GM12865 (cell line): ENCODE data around the gene NGEF.

Source experiments
- DNase-seq: peaks from one replicate; pipeline ENCODE4 v3.0.0; 2010; ENCODE audit warnings: low read depth
- H3K4me3 ChIP-seq: 2 replicates; pipeline ENCODE4 v1.5.1; 2011; ENCODE audit warnings: mild to moderate bottlenecking, low read depth, low read length, control low read depth
- TF ChIP-seq, protein P1 (sequence below): IDR thresholded peaks from 2 replicates; pipeline ENCODE4 v1.5.1; 2011; ENCODE audit warnings: low read length, control low read depth, low read depth, inconsistent platforms; ENCODE audit not compliant: insufficient read depth; ENCODE audit errors: missing control alignments

The NGEF gene

DNA sequence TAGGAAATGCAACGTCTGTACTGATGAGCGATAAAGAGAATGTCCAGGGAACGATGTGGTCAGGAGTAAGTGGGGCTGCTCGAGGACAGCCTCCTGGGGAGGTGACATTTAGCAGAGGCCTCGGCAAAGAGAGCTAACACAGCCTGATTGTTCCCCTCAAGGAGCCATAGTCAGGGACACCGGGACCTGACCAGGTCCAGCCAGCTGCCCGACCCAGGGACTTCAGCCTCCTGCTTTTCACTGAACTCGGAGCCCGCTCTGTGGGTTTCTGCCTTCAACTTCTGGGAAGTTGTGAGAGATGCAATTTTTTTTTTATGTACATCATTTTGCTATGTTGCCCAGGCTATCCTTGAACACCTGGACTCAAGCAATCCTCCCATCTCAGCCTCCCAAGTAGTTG lies 29.5 kb upstream of the NGEF start:
- no peak for DNase-seq
- TF ChIP-seq, protein P1, sequence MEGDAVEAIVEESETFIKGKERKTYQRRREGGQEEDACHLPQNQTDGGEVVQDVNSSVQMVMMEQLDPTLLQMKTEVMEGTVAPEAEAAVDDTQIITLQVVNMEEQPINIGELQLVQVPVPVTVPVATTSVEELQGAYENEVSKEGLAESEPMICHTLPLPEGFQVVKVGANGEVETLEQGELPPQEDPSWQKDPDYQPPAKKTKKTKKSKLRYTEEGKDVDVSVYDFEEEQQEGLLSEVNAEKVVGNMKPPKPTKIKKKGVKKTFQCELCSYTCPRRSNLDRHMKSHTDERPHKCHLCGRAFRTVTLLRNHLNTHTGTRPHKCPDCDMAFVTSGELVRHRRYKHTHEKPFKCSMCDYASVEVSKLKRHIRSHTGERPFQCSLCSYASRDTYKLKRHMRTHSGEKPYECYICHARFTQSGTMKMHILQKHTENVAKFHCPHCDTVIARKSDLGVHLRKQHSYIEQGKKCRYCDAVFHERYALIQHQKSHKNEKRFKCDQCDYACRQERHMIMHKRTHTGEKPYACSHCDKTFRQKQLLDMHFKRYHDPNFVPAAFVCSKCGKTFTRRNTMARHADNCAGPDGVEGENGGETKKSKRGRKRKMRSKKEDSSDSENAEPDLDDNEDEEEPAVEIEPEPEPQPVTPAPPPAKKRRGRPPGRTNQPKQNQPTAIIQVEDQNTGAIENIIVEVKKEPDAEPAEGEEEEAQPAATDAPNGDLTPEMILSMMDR, result no peak
- H3K4me3 ChIP-seq, result no peak overlapping the region

DNA sequence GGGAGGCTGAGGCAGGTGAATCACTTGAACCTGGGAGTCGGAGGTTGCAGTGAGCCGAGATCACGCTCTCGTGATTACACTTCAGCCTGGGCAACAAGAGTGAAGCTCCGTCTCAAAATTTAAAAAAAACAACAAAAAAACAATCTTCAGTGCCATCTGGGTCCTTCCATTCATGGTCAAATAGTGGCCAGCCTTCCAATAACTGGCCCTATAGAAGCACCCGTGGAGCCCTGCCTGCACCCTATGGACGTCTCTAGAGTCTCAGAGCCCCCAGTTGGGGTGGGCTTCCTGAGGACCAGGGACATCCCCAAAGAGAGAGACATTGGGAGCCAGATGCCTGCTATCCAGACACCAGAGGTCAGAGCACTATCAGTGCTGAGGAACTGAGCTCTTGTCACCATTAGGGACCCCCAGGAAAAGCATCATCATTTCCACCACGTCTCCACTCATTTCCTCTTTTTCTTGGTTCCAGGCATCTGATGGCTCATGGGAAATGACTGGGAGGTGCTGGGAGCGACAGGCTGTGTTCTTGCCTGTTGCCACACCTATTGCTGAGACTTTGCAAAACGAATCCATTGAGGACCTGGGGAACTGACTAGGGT lies 28.8 kb upstream of the NGEF start:
- TF ChIP-seq, protein P1, result no peak
- no peak for DNase-seq
- no peak overlapping the region for H3K4me3 ChIP-seq

DNA sequence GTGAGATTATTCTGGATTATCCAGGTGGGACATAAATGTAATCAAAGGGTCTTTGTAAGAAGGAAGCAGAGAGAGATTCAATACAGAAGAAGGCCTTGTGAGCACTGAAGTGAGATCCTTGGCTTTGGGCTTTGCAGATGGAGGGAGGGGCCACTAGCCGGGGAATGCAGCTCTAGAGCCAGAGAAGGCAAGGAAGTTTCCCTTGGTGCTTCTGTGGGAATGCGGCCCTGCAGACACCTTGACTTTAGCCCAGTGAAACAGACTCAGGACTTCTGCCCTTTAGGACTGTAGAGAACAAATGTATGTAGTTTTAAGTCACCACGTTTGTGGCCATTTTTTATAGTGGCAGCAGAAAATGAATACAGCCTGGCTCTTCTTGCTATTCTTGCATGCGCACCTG lies 27.5 kb upstream of the NGEF start:
- no peak for DNase-seq
- TF ChIP-seq, protein P1, result no peak
- no peak overlapping the region for H3K4me3 ChIP-seq

DNA sequence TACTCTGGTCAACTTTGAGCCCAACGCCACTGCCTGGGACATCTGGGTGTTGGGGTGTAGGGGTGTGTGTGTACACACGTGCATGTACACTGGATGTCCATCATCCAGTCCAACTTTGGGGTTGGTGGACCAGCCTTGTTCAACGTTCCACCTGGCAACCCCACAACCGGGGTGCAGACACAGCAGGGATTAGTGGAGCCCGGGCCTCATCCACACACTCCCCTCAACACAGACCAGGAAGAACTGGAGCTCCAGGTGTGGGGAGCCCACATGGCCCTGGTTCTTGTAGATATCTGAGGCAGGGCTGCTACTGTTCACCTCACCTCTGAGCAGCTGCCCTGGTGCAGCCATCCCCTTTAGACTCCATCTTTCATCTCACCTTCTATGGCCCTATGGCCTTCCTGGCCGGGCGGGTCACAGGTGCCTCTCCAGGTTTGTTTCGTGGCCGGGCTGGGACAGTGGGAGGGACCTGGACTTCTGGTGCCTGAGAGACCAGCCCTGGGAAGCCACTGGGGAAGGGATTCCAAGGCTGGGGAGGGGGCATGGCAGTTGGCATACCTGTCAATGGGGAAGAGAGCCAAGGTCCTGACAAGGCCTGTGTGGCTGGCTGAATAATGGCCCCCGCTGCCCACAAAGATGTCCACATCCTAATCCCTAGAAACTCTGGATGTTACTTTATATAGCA lies 26.9 kb upstream of the NGEF start:
- no peak for DNase-seq
- H3K4me3 ChIP-seq, result no peak overlapping the region
- TF ChIP-seq, protein P1, result no peak

DNA sequence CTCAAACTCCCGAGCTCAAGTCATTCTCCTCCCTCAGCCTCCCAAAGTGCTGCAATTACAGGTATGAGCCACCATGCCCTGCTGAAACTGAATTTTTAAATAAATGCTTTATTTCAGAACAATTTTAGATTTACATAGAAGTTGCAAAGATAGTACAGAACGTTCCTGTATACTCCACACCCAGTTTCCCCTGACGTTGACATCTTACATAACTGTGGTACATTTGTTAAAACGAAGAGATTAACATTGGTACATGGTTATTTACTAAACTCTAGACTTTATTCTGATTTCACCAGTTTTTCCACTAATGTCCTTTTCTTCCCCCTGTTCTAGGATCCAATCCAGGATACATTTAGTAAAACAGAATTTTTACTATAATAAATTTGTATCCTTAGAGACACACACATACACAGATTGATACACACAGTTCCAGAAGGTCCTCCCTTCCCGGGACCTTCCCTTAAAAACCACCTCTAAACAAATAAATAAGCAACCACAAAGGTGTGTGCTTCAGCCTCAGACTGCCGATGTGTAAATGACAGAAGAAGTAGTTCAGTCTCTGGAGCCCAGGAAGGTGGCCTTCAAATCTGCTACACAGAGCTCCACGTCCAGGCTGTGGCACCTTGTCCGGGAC lies 26.3 kb upstream of the NGEF start:
- DNase-seq, result no peak
- TF ChIP-seq, protein P1, result no peak

DNA sequence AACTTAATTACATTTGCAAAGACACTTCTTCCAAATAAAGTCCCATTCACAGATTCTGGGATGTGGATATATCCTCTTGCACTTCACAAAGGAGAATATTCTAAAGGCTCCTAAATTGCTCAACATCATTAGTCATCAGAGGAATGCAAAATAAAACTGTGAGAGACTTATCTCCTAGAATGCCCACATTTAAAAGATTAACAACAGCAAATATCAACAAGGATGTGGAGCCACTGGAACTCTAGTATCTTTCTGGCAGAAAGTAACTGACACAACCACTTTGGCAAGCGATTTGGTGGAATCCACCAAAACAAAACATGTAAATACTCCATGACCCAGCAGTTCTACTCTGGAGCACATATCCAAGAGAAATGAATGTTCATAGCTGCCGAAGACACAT lies 24.0 kb upstream of the NGEF start:
- H3K4me3 ChIP-seq, result no peak overlapping the region
- no peak for DNase-seq
- TF ChIP-seq, protein P1, result no peak

More for the DNA sequence above, 26.3 kb upstream of the NGEF start:
- H3K4me3 ChIP-seq, result no peak overlapping the region
